Measurements from ENCODE around the gene AUH.
A peak's percentile ranks its signal among the peaks of the same experiment; 100 is the strongest.

Gene AUH

DNA sequence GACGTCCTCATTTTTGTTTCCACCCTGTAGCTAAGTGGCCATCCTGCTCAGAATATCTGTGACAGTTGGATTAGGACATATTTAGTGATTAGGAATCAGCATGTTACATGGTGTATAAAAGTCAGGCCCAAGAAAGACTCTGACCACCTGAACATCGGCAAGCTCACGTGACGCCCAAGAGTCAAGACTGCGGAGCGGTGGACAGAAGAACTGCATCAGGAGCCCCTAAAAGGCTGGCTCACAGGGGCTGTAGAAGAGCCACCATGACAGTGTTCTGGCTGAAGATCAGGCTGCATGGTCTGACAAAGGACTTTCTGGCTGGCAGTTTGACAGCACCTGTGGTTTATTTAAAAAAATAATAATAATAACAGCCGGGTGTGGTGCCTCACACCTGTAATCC, 185.3 kb downstream of the AUH start:
- no peak overlapping the region for H3K9ac ChIP-seq
- no peak overlapping the region for H3K4me3 ChIP-seq
- TF ChIP-seq Cebpa-rat (IDR thresholded peaks at IDR 0.05) = no peak
- no peaks in the 10 kb centered on the region for H3K36me3 ChIP-seq
- peak overlapping the region; percentile 80 for H3K4me2 ChIP-seq
- H4K20me1 ChIP-seq = no peaks in the 10 kb centered on the region
- H3K9me3 ChIP-seq = peaks cover 16% of the 10 kb centered on the region
- H3K27me3 ChIP-seq = no peaks in the 10 kb centered on the region
- H3K27ac ChIP-seq = peak overlapping the region; percentile 65
- H3K4me1 ChIP-seq = peaks cover 81% of the 10 kb centered on the region

DNA sequence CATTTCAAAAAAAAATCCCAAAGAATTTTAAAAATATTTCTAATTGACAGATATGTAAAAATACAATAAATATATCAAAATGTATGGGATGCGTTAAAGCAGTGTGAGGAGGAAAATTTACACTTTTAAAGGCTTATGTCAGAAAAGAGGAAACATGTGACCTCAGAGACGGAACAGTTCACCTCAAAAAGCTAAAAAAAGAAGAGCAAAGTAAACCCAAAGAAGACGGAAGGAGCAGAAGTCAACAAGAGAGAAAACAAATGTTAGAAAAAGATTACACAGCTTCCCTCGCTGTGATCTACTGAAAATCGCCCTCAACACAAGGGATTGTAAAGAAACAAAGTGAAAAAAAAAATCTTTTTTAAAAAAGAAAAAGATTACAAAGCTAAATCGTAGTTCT, 186.9 kb downstream of the AUH start:
- no peaks in the 10 kb centered on the region for H3K27me3 ChIP-seq
- H4K20me1 ChIP-seq = no peaks in the 10 kb centered on the region
- TF ChIP-seq Cebpa-rat (IDR thresholded peaks at IDR 0.05) = no peak
- H3K36me3 ChIP-seq = no peaks in the 10 kb centered on the region; the same call in 1 of the 2 replicates
- H3K4me1 ChIP-seq = peaks cover 65% of the 10 kb centered on the region
- peak overlapping the region; percentile 27; the same call in 1 of the 2 replicates for H3K4me3 ChIP-seq
- peak overlapping the region; percentile 80 for H3K4me2 ChIP-seq
- H3K27ac ChIP-seq = peak overlapping the region; percentile 72
- peak overlapping the region; percentile 55; the same call in 1 of the 2 replicates for H3K9ac ChIP-seq
- peaks cover 32% of the 10 kb centered on the region for H3K9me3 ChIP-seq

DNA sequence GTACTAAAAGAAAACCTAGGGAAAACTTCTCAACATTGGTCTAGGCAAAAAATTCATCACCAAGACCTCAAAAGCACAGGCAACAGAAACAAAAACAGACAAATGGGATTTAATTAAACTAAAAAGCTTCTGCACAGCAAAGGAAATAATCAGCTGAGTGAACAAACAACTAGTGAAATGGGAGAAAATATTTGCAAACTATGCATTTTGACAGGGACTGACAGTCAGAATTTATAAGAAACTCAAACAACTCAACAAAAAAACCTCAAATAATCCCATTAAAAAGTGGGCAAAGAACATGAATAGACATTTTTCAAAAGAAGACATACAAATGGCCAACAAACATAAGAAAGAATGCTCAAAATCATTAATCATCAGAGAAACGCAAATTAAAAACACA, 189.4 kb downstream of the AUH start:
- H3K9ac ChIP-seq = no peak overlapping the region
- no peak for TF ChIP-seq Cebpa-rat (IDR thresholded peaks at IDR 0.05)

DNA sequence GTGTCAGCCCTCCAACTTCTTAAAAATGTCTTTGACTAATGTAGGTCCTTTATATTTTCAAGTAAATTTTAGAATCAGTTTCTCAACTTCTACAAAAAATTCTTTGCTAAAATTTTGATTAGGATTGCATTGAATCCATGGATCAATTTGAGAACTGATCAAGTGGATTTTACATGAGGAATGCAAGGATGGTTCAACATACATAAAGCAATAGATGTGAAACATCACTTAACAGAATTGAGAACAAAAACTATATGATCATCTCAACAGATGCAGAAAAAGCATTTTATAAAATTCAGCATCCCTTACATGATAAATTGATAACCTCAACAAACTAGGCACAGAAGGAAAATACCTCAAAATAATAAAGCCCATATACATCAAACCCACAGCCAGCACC, 190.8 kb downstream of the AUH start:
- no peak overlapping the region for H3K4me3 ChIP-seq
- no peak for TF ChIP-seq Cebpa-rat (IDR thresholded peaks at IDR 0.05)
- H3K36me3 ChIP-seq = no peaks in the 10 kb centered on the region; the same call in 1 of the 2 replicates
- H3K9me3 ChIP-seq = peaks cover 43% of the 10 kb centered on the region
- H3K4me2 ChIP-seq = no peak overlapping the region
- H3K27me3 ChIP-seq = no peaks in the 10 kb centered on the region
- no peak overlapping the region for H3K9ac ChIP-seq
- H3K4me1 ChIP-seq = peaks cover 35% of the 10 kb centered on the region
- H3K27ac ChIP-seq = no peak overlapping the region
- H4K20me1 ChIP-seq = no peaks in the 10 kb centered on the region

More for the DNA sequence above, 189.4 kb downstream of the AUH start:
- H3K4me1 ChIP-seq = peaks cover 40% of the 10 kb centered on the region
- no peaks in the 10 kb centered on the region; the same call in 1 of the 2 replicates for H3K36me3 ChIP-seq
- H3K27ac ChIP-seq = no peak overlapping the region
- H3K4me3 ChIP-seq = no peak overlapping the region
- no peaks in the 10 kb centered on the region for H4K20me1 ChIP-seq
- H3K27me3 ChIP-seq = no peaks in the 10 kb centered on the region
- peaks cover 45% of the 10 kb centered on the region for H3K9me3 ChIP-seq
- H3K4me2 ChIP-seq = no peak overlapping the region

DNA sequence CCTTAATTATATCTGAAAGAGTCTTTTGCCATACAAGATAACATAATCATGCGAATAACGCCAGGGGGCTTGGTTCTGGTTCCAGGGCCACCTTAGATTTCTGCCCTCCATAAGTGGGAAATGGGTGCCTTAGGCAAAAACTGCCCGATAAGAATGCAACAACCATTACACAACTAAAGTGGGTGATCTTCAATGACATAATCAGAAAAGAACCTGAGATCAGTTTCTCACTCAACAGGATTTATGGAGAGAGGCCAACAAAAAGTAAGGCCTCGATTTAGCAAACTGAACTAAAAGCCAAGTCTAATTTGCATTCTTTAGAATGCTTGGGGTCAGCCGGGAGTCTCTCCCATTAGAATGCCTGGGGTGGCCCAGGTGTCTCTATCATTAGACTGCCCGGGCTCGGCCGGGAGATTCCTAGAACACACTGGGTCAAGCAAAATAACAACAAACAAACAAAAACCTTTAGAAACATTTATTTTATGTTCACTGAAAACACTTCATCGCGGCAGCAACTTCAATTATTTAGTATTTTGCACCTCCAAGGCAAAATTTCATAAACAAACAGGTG, 194.8 kb downstream of the AUH start:
- Histone ChIP-seq H3K4me3 (no peak overlapping the region), H3K27ac (no peak overlapping the region), H3K27me3 (no peaks in the 10 kb centered on the region), H3K9ac (no peak overlapping the region), H4K20me1 (no peaks in the 10 kb centered on the region), H3K9me3 (peaks cover 34% of the 10 kb centered on the region), H3K4me1 (peaks cover 50% of the 10 kb centered on the region), H3K4me2 (0 out of 2 replicates have a peak overlapping the region, but pooled peaks have one; percentile 13), H3K36me3 (no peaks in the 10 kb centered on the region; the same call in 1 of the 2 replicates)
- no peak for TF ChIP-seq Cebpa-rat (IDR thresholded peaks at IDR 0.05)

DNA sequence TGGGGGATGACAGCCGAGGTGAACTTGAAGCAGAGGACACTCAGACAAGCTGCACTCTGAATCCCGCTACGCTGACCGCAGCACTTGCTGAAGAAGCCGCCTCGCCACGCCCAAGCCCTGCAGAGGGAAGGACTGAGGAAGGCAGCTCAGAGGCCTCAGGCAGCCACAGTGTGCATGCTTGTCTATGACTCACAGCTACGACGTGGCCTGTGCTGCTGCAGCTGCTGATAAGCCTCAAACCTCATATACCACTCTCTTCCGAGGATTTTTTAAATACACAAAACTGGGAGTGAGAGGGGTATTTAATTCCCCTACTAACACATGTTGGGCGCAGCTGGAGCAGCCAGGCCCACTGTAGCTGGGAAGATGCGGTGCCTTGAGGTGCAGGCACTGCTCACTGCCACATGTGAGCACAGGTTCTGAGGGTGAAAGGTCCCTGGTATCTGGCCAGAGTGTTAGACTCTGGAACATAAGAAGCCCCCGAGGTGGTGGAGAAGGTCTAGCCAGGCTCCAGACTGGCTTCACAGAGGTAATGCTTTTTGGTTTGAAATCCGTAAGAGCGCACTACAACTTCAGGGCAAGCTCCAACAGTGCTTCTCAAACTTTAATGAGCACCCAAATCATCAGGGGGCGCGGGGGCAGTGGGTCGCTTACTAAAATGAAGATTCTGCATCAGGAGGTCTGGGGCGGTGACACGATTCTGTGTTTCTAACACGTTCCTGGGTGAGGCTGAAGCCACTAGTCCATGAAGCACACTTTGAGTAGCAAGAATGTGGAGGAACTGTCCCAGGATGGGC, 196.8 kb downstream of the AUH start:
- peak overlapping the region; percentile 89 for H3K4me2 ChIP-seq
- 0 out of 2 replicates have a peak overlapping the region, but pooled peaks have one; percentile 16 for H3K4me3 ChIP-seq
- H3K9ac ChIP-seq = peak overlapping the region; percentile 84
- H3K4me1 ChIP-seq = peaks cover 69% of the 10 kb centered on the region
- peaks cover 14% of the 10 kb centered on the region for H3K9me3 ChIP-seq
- no peaks in the 10 kb centered on the region for H4K20me1 ChIP-seq
- no peaks in the 10 kb centered on the region for H3K36me3 ChIP-seq
- no peaks in the 10 kb centered on the region for H3K27me3 ChIP-seq
- H3K27ac ChIP-seq = peak overlapping the region; percentile 89
- TF ChIP-seq Cebpa-rat (IDR thresholded peaks at IDR 0.05) = no peak
